Choroid plexus epithelial cell (primary cell): ENCODE results near the gene DYNLT5.

Experiments
- DNase-seq: peaks from one replicate; pipeline ENCODE4 v3.0.0-alpha.2; 2010; ENCODE audit warnings: low read depth
- H3K4me3 ChIP-seq: 2 replicates; pipeline ENCODE4 v1.5.1; 2011; ENCODE audit warnings: low read depth, mild to moderate bottlenecking, control low read depth, low read length, moderate library complexity
- TF ChIP-seq, protein P1 (sequence below): conservative IDR thresholded peaks from 2 replicates; pipeline ENCODE4 v1.5.1; 2011; ENCODE audit warnings: low read depth, mild to moderate bottlenecking, control low read depth, inconsistent platforms, low read length, moderate library complexity

Gene DYNLT5

DNA sequence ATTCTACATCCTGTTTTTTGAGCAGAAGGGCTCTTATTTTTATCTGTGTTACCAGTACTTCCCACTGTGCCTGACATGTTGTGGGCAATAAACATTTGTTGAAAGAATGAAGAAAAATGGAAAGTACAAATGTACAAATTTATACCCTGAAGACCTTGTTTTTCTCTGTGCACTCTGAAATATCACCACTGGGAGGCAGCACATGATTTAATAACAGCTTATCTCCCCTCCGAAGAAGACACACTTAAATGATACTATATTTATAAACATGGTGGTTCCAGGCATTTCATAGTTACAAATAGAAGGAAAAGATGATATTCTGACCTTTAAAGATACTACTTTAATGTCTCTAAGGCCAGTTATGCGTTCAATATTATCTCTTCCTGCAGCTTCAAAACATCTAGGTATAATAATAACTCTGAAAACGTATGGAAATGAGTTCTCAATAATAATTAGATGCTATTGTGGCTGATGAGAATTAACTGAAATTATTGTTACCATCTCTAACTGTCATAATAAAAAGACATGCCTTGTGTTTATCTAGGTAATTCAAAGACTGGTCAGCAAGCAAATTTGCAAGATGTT is 12.8 kb downstream of the DYNLT5 start:
- peak; percentile 85 for DNase-seq
- no peak overlapping the region for H3K4me3 ChIP-seq
- TF ChIP-seq, protein P1, sequence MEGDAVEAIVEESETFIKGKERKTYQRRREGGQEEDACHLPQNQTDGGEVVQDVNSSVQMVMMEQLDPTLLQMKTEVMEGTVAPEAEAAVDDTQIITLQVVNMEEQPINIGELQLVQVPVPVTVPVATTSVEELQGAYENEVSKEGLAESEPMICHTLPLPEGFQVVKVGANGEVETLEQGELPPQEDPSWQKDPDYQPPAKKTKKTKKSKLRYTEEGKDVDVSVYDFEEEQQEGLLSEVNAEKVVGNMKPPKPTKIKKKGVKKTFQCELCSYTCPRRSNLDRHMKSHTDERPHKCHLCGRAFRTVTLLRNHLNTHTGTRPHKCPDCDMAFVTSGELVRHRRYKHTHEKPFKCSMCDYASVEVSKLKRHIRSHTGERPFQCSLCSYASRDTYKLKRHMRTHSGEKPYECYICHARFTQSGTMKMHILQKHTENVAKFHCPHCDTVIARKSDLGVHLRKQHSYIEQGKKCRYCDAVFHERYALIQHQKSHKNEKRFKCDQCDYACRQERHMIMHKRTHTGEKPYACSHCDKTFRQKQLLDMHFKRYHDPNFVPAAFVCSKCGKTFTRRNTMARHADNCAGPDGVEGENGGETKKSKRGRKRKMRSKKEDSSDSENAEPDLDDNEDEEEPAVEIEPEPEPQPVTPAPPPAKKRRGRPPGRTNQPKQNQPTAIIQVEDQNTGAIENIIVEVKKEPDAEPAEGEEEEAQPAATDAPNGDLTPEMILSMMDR, result peak; percentile 71

DNA sequence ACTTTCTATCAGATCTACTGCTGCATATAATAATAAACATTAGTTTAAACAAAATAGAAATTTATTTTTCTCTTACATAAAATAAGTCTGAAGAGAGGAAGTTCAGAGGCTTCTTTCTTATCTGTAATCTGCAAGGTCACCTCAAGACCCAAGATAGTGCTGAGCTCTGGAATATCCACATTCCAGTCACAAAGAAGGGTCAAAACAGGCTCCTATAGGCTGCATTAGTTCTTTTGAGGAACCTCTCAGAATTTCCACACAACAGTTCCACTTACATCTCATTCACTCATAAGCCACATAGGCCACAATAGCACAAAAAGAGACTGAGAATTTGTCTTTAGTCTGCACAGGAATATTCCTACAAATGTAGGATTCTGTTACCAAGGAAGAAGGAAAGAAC is 15.4 kb downstream of the DYNLT5 start:
- H3K4me3 ChIP-seq, result no peak overlapping the region
- TF ChIP-seq, protein P1, result no peak
- no peak for DNase-seq

DNA sequence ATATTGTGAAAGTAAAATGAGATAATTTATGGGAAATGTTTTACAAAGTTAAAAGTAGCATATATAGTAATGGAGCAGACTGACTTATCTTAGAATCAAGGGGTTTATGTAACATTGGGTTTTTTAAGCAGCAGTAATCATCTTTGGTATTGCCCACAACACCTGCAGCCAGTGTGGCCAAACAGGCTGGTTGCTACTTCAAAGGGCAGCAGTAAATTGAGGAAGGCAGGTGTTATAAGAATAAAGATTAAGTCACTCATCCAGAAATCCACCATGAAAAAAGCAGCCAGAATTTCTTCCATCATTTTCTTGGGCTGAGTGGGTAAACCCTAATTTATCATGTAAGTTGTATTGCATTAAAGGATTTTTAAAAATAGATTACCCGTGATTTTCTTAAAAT is 16.7 kb downstream of the DYNLT5 start:
- no peak overlapping the region for H3K4me3 ChIP-seq
- TF ChIP-seq, protein P1, result no peak
- DNase-seq, result no peak

DNA sequence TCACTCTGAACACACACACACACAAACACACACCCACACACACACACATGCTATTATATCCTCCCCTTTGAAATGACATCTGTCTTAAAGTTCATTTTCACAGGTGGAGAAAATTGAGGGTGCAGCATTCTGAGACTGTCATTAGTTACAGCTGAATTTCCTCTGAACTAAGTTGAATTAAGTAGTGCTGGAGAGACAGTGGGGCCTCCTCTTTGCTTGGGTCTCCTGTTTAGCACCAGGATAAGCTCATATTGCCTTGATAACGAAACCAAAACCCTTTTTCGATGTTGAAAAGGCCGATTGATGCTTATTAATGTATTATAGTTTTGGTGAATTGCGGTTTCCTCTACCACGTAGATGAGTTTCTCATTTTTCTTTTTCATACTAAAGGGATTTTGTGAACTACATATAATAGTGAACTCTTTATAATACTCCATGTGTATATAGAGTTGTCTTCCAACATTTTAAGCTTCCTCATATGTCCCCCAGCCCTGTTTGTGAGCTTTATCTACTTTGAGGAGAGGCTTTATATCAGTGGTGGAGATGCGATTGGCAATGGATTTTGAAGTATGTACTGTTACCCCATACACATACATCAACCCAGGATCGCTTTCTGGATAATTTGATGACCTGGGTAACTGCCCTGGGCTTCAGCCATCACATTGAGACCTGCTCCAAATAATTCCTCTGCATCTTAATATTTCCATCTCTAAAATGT is 17.4 kb downstream of the DYNLT5 start:
- DNase-seq, result no peak
- no peak overlapping the region for H3K4me3 ChIP-seq
- TF ChIP-seq, protein P1, result no peak

DNA sequence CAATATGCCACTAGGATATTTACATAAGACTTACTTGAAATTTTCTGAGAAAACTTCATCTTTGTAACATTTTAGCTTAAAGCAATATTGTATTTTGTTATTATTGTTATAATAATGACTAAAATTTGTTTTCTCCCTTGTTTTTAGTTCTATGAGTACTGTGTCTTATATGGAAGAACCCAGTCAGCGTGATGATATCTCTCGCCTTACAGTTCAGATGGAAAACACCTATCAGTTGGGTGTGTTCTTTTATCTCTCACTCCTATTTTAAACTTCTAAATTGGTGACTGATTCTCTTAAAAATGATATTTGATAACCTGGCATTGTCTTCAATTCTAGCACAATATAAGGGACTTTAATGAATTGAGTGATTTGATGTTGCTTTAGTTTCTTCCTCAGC is 18.0 kb downstream of the DYNLT5 start:
- H3K4me3 ChIP-seq, result no peak overlapping the region
- DNase-seq, result no peak
- TF ChIP-seq, protein P1, result no peak

DNA sequence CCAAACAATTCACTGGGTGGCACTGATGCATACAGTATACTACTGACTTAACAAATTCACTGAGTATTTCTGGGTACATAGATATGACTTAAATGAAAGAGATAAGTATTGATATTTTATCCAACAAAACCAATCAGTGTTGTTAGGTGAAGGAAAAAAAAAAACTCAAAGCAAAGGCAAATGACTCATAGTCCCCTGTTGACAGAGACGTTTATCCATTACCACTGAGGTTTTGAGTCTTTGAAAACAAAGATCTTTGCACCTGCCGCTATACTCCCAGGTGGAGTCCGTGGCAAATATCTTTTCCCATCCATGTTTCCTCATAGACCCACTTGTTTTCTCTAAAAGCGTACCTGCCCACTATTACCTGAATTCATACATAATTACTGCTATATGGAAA is 18.4 kb downstream of the DYNLT5 start:
- no peak for DNase-seq
- TF ChIP-seq, protein P1, result no peak
- no peak overlapping the region for H3K4me3 ChIP-seq

DNA sequence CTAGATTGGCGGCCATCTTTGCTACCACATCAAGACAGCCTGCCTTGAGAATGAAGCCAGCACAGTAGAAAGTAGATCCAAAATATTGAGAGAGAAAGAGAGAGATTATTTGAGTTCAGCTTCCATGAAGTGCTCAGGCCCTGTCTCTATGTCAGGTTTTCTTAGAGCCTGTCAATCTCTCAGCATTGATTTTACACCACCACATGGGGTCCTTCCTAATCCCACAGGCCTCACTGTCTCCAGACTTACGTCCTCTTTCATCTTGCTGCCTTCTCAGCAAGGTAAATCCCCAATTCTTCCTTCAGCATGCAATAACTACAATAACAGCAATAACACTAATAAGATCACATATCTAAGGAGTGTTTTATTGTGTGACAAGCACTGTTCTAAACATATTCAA is 21.0 kb downstream of the DYNLT5 start:
- no peak for DNase-seq
- no peak overlapping the region for H3K4me3 ChIP-seq
- TF ChIP-seq, protein P1, result no peak
